GM12865 (cell line): ENCODE data around the gene TRAPPC8.
A peak's percentile ranks its signal among the peaks of the same experiment; 100 is the strongest.

ENCODE experiments used
- DNase-seq: peaks from one replicate; pipeline ENCODE4 v3.0.0; 2010; ENCODE audit warnings: low read depth
- H3K4me3 ChIP-seq: 2 replicates; pipeline ENCODE4 v1.5.1; 2011; ENCODE audit warnings: mild to moderate bottlenecking, low read depth, low read length, control low read depth
- CTCF ChIP-seq: IDR thresholded peaks from 2 replicates; pipeline ENCODE4 v1.5.1; 2011; ENCODE audit warnings: low read length, control low read depth, low read depth, inconsistent platforms; ENCODE audit not compliant: insufficient read depth; ENCODE audit errors: missing control alignments

TRAPPC8 gene

DNA sequence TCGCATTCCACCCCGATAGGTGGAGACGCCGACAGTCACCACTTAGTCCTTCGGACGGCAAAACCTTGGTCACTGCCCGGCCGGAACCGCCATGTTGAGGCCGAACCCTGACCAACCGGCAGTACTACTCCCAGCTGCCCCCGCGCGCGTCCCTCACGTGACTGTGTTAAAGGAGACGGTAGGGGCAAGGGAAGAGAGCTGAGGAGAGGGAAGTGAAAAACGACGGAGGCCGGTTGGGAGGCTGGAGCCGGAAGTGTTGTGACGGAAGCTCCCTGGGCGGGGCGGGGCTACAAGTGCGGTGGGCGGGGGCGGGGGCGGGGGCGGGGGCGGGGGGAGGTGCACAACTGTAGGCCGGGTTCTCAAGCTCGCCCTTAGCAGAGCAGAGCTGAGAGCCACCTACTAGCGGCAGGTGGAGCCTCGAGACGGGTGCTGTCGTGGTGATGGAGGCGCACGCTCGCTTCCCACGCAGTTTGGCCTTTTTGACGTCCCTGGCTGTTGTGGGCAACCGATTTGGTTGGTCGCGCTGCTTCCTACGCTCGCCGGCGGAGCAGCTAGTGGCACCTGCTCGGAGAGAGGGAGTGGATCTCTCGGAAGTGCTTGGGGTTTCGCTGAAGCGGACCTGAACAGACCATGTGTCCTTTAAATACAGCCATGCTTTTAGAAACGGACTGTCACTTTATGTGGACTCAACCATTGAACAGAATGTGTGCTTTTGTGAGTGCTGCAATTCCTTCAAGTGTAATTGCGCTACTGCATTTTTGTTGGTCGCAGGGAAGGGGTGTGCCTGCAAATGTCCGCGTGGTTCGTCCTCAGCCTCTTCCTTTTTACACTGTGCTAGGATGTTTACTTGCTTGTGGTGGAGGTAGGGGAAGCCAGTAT is at the start of gene TRAPPC8:
Gene TRAPPC8, minus strand, starts transcription at position 130 of the 879 bp plus-strand sequence. CDS start 364 bp downstream, outside the sequence.
- DNase-seq, result peak; percentile 99
- TF ChIP-seq CTCF, result peak; percentile 14
- H3K4me3 ChIP-seq, result peak within 1 kb of the TSS; percentile 99

GRCh38 chr18:31990823-31991222 is 47.9 kb upstream of the TRAPPC8 start:
- peak; percentile 84 for DNase-seq
- H3K4me3 ChIP-seq, result no peak overlapping the region
- no peak for TF ChIP-seq CTCF

DNA sequence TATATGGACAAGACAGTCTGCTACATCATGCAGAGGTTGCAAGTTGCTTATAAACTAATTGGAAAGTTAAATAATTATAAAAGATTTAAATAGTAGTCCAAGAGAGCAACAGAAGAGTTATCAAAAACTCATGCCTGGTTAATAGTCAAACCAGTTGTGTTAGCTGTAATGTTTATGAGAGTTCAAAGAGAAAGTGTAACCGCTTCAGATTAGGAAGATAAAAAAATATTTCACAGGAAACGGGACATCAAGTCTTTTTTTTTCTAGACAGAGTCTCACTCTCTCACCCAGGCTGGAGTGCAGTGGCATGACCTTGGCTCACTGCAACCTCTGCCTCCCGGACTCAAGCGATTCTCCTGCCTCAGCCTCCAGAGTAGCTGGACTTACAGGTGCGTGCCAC is 41.0 kb upstream of the TRAPPC8 start:
- H3K4me3 ChIP-seq, result no peak overlapping the region
- DNase-seq, result no peak
- TF ChIP-seq CTCF, result no peak

DNA sequence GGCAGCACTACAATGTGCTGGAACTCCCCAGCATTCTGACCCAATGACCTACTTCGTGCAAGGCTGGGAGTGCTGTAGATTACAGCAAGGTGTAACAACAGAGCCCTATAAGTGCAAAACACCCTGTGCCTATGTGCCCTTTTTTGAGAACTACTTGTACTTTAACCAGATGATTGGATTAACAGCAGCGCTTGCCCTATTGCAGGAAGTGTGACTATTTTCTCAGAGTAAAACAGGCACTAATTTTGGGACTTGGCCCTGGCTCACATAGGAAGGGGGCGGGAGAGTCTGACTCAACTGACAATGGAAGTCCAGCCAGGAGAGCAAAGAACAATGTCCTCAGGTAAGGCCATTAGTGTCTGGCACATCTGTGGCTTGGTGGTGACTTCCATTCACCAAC is 40.1 kb upstream of the TRAPPC8 start:
- no peak for DNase-seq
- no peak for TF ChIP-seq CTCF

DNA sequence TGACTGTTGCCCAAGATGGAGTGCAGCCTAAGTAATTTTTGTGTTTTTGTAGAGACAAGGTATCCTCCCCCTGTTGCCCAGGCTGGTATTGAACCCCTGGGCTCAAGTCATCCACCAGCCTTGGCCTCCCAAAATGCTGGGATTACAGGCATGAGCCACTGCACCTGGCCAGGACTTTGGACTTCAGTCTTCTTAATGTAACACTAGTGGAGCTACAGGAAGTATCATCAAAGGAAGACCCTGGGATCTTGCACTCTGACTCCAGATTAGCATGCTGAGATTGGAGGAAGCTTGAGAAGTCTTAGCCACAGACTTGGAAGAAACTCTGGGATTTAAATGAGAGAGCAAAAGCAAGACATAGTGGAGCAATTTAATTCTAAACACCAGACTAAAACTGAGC is 37.9 kb upstream of the TRAPPC8 start:
- H3K4me3 ChIP-seq, result no peak overlapping the region
- DNase-seq, result no peak
- no peak for TF ChIP-seq CTCF

More for the DNA sequence above, 40.1 kb upstream of the TRAPPC8 start:
- H3K4me3 ChIP-seq, result no peak overlapping the region

DNA sequence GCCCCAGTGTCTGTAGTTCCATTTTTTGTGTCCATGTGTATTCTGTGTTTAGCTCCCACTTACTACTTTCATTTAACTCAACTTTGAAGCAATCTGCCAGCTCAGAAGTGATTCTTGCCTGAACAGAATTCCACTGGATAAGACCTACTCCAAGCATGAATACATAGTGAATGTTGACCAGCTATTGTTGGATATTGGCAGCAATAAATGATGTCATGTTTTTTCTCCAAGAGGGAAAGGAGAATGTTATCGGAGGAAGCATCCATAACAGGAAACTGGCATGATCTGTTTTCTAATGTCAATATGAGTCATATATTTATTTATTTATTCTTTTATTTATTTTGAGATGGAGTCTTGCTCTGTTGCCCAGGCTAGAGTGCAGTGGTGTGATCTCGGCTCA is 36.8 kb upstream of the TRAPPC8 start:
- TF ChIP-seq CTCF, result no peak
- no peak for DNase-seq
- no peak overlapping the region for H3K4me3 ChIP-seq
